Endothelial cell of umbilical vein (primary cell): ENCODE measurements around the gene NUDT8. TPM values are rescaled to one million over a fixed set of nuclear protein-coding genes. Genes with fewer than 3 reads are reported as not detected.

ENCODE experiments used
- BruUV-seq: library from RNA; stranded (reverse); fragments of 400-500 nt; replicated peaks from 2 replicates; lab custom pipeline; 2021; lab: Mats Ljungman, UMichigan
- CTCF ChIA-PET: fragments of 300-600, 350-600 bp; sonication (Branson Sonifier 250); formaldehyde crosslinking; loops from one replicate; lab custom pipeline; 2021; ENCODE audit warnings: antibody characterized with exemption, inconsistent platforms; lab: Charles Lee
- POLR2A ChIA-PET: fragments of 300-600, 350-600 bp; sonication (Branson Sonifier 250); formaldehyde crosslinking; loops from one replicate; lab custom pipeline; 2021; ENCODE audit warnings: antibody characterized with exemption, inconsistent platforms; lab: Charles Lee
- DNase-seq: peaks from one replicate; pipeline ENCODE4 v3.0.0-alpha.2; 2011; ENCODE audit warnings: low read depth, low spot score
- FAIRE-seq: peaks from 2 replicates; lab custom pipeline; 2011; peaks lifted over from hg19 to GRCh38; lab: Jason Lieb, UNC
- H2AFZ ChIP-seq: 2 replicates; pipeline ENCODE4 v1.6.0; 2012; ENCODE audit warnings: low read depth, low read length, control low read depth, inconsistent platforms
- H3K27ac ChIP-seq: 2 replicates; pipeline ENCODE4 v1.5.1; 2011; ENCODE audit warnings: low read depth, mild to moderate bottlenecking, control low read depth, low read length, moderate library complexity; ENCODE audit not compliant: insufficient read depth
- H3K27me3 ChIP-seq, 2 experiments: 2 replicates each; pipeline versions ENCODE4 v1.6.0 to v1.6.1; 2011; ENCODE audit warnings: low read length in 2 of 2, mixed read lengths in 1 of 2; ENCODE audit not compliant: control insufficient read depth in 2 of 2, insufficient read depth in 2 of 2
- H3K36me3 ChIP-seq, 2 experiments: 2 replicates in 1 of 2; 3 replicates in 1 of 2; pipeline ENCODE4 v1.5.1; 2011; ENCODE audit warnings: low read length in 2 of 2, mild to moderate bottlenecking in 1 of 2, moderate library complexity in 1 of 2; ENCODE audit not compliant: control insufficient read depth in 2 of 2, insufficient read depth in 2 of 2; ENCODE audit errors: extremely low read depth in 1 of 2
- H3K4me1 ChIP-seq: 3 replicates; pipeline ENCODE4 v1.5.1; 2011; ENCODE audit warnings: mild to moderate bottlenecking, low read length; ENCODE audit not compliant: control insufficient read depth, insufficient read depth; ENCODE audit errors: extremely low read depth
- H3K4me2 ChIP-seq: 2 replicates; pipeline ENCODE4 v1.6.1; 2011; ENCODE audit warnings: low read length, control low read depth, mixed read lengths; ENCODE audit not compliant: insufficient read depth
- H3K4me3 ChIP-seq, 3 experiments: fragments of 200-600 bp in 1 of 3; sonication (generic), shearing (Covaris generic) in 1 of 3; replicated peaks in 1 of 3; 2 replicates each; pipeline ENCODE4 v1.5.1; 2011 to 2016; ENCODE audit warnings: control low read depth in 3 of 3, low read length in 3 of 3, mild to moderate bottlenecking in 2 of 3, inconsistent platforms in 1 of 3, low read depth in 1 of 3, moderate library complexity in 1 of 3; ENCODE audit not compliant: insufficient read depth in 1 of 3
- H3K79me2 ChIP-seq: 2 replicates; pipeline ENCODE4 v1.6.0; 2012; ENCODE audit warnings: low read length, inconsistent platforms; ENCODE audit not compliant: control insufficient read depth, insufficient read depth
- H3K9ac ChIP-seq: replicated peaks from 2 replicates; pipeline ENCODE3; 2011; ENCODE audit warnings: low read length, control low read depth; ENCODE audit not compliant: insufficient read depth; ENCODE audit errors: extremely low read depth
- H3K9me1 ChIP-seq: replicated peaks from 3 replicates; pipeline ENCODE4 v1.6.0; 2011; ENCODE audit warnings: mild to moderate bottlenecking, low read length; ENCODE audit not compliant: control insufficient read depth, insufficient read depth; ENCODE audit errors: extremely low read depth
- H3K9me3 ChIP-seq: replicated peaks from 2 replicates; pipeline ENCODE4 v1.5.1; 2012; ENCODE audit warnings: low read length, inconsistent platforms; ENCODE audit not compliant: control insufficient read depth, insufficient read depth
- H4K20me1 ChIP-seq: replicated peaks from 2 replicates; pipeline ENCODE3; 2011; ENCODE audit warnings: mild to moderate bottlenecking, low read length; ENCODE audit not compliant: control insufficient read depth, insufficient read depth; ENCODE audit errors: extremely low read depth
- EZH2 ChIP-seq: IDR thresholded peaks from 2 replicates; pipeline ENCODE4 v1.6.1; 2012; ENCODE audit warnings: borderline replicate concordance, low read depth, mild to moderate bottlenecking, moderate library complexity, low read length, inconsistent platforms; ENCODE audit not compliant: severe bottlenecking
- FOS ChIP-seq: IDR thresholded peaks from 2 replicates; pipeline ENCODE4 v1.6.1; 2011; ENCODE audit warnings: mild to moderate bottlenecking, low read length, moderate library complexity, borderline replicate concordance; ENCODE audit not compliant: insufficient read depth
- GATA2 ChIP-seq: IDR thresholded peaks from 2 replicates; pipeline ENCODE4 v1.7.0; 2011; ENCODE audit warnings: low read depth, mild to moderate bottlenecking, moderate library complexity, mixed read lengths, low read length; ENCODE audit not compliant: insufficient read length, insufficient read depth
- JUN ChIP-seq: IDR thresholded peaks from 2 replicates; pipeline ENCODE4 v1.6.1; 2011; ENCODE audit warnings: borderline replicate concordance, low read depth; ENCODE audit not compliant: insufficient read length, insufficient read depth
- MYC ChIP-seq: IDR thresholded peaks from one replicate; pipeline ENCODE4 v1.6.1; 2011; ENCODE audit warnings: mild to moderate bottlenecking, low read depth, low read length
- POLR2A ChIP-seq: IDR thresholded peaks from 2 replicates; pipeline ENCODE4 v1.6.1; 2012; ENCODE audit warnings: low read depth, mild to moderate bottlenecking, control low read depth, low read length
- POLR2AphosphoS5 ChIP-seq: IDR thresholded peaks from 2 replicates; pipeline ENCODE4 v1.6.1; 2012; ENCODE audit warnings: low read depth, mild to moderate bottlenecking, control low read depth, low read length, moderate library complexity; ENCODE audit not compliant: insufficient read depth
- dilution Hi-C: fragments of 300-500 bp; cut with MboI; formaldehyde crosslinking; loops from one replicate; pipeline ENCODE4 v1.15.0; 2019; ENCODE audit warnings: low sequenced_read_pairs; ENCODE audit not compliant: extremely low pct_ligation_motif_present
- intact Hi-C: fragments of 100-400 bp; cut with micrococcal nuclease; formaldehyde crosslinking; loops from one replicate; pipeline ENCODE4 v1.10.0; 2022
- polyA plus RNA-seq, 4 experiments: library from polyadenylated mRNA; depleted of rRNA in 3 of 4; stranded (reverse) in 3 of 4; unstranded in 1 of 4; fragments of >200 nt; gene quantifications; 2 replicates each; pipeline versions ENCODE4 v1.2.1 to v1.2.3, GENCODE V29; 2011 to 2012; ENCODE audit warnings: missing spikeins in 1 of 4
- total RNA-seq: library from RNA; stranded (reverse); gene quantifications from 2 replicates; pipeline ENCODE4 v1.2.3, GENCODE V29; 2021
- TF ChIP-seq, protein P1 (sequence below): IDR thresholded peaks from 2 replicates; pipeline ENCODE4 v1.6.1; 2011; ENCODE audit not compliant: insufficient read depth, insufficient read length
- TF ChIP-seq, protein P2 (sequence below), 2 donors: IDR thresholded peaks; 1 replicate in 1 of 2; 2 replicates in 1 of 2; pipeline ENCODE4 v1.5.1; 2011; ENCODE audit warnings: low read length in 2 of 2, mild to moderate bottlenecking in 2 of 2, moderate library complexity in 2 of 2, control low read depth in 1 of 2, inconsistent platforms in 1 of 2, low read depth in 1 of 2; ENCODE audit not compliant: insufficient read depth in 1 of 2; ENCODE audit errors: extremely low read depth in 1 of 2

NUDT8 gene
- total and polyA plus RNA-seq, 2 donors (not counting 3 experiments of a cell fraction or from before 2014, with no cell fraction given): 14.1 to 20.4 TPM

DNA sequence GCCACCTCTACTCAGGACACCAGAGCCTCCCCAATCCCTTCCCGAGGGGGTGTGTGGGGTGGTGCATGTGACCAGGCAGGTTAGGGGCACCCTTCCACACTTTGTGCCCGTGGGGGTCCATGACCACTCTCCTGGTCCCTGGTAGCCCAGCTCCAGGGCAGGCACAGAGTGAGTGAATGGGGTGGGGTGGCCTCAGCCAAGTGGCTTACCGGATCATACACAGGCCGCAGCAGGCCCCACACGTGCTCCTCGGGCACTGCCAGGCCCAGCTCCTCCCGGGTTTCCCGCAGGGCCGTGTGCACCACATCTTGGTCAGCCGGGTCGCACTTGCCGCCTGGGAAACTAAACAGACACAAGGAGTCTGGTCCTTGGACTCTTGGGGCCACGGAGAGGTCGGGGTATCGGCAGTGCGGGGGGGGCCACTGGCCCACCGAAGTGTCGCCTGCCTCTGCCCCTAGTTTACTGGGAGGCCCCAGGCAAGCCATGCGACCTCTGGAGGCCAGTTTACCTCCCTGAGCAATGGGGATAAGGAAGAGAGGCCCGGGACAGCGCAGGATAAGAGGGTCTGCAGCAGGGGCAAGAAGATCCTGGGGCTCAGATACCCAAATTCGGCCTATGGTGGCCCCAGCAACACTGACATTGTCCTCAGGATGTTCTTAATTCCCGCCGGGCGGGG, 889 bp downstream of the NUDT8 start:
- Histone ChIP-seq H3K27ac (no peak overlapping the region), H2AFZ (no peak overlapping the region), H3K4me1 (peaks cover 4% of the 10 kb centered on the region), H3K27me3 (no peaks in the 10 kb centered on the region), H3K79me2 (no peaks in the 10 kb centered on the region), H3K9me1 (no peaks in the 10 kb centered on the region), H4K20me1 (no peaks in the 10 kb centered on the region), H3K9me3 (no peaks in the 10 kb centered on the region), H3K9ac (no peak overlapping the region), H3K4me2 (peak overlapping the region; percentile 62), H3K4me3 (no peak overlapping the region), H3K36me3 (no peaks in the 10 kb centered on the region)
- ChIA-PET CTCF (interaction anchor here (0.6 to 6.6 kb wide), 31 partner anchors 9 to 1174 kb away, joined by 3 to 98 read pairs (median 6); partner anchors contain the start of genes ACY3, GSTP1 and TBX10), POLR2A (interaction anchor here (0.5 to 0.6 kb wide), 2 partner anchors 24 to 306 kb away, joined by 3 to 5 read pairs; no protein-coding TSS in a partner anchor)
- TF ChIP-seq MYC (no peak), POLR2A (no peak), FOS (no peak), GATA2 (no peak), POLR2AphosphoS5 (no peak), EZH2 (no peak), JUN (no peak)
- TF ChIP-seq, protein P1, sequence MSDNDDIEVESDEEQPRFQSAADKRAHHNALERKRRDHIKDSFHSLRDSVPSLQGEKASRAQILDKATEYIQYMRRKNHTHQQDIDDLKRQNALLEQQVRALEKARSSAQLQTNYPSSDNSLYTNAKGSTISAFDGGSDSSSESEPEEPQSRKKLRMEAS: no peak
- TF ChIP-seq, protein P2, sequence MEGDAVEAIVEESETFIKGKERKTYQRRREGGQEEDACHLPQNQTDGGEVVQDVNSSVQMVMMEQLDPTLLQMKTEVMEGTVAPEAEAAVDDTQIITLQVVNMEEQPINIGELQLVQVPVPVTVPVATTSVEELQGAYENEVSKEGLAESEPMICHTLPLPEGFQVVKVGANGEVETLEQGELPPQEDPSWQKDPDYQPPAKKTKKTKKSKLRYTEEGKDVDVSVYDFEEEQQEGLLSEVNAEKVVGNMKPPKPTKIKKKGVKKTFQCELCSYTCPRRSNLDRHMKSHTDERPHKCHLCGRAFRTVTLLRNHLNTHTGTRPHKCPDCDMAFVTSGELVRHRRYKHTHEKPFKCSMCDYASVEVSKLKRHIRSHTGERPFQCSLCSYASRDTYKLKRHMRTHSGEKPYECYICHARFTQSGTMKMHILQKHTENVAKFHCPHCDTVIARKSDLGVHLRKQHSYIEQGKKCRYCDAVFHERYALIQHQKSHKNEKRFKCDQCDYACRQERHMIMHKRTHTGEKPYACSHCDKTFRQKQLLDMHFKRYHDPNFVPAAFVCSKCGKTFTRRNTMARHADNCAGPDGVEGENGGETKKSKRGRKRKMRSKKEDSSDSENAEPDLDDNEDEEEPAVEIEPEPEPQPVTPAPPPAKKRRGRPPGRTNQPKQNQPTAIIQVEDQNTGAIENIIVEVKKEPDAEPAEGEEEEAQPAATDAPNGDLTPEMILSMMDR (IDR thresholded peaks at IDR 0.05; ENCODE audit: extremely low read depth in 1 of 2, insufficient read depth in 1 of 2, low read depth in 1 of 2, low read length in 2 of 2): no peak
- FAIRE-seq (no peak), DNase-seq (no peak)
- intact Hi-C loops (loop anchor here (1.0 to 10.0 kb wide), 2 partner anchors 23 to 784 kb away; partner anchors contain the start of genes NDUFV1 and RCE1), dilution Hi-C loops (no loop called here)
- TSS peak; percentile 42 for BruUV-seq
